HG02623 (cell line): ENCODE measurements around the gene EFNA5.

ENCODE experiments used
- ATAC-seq: cut with Tn5 transposase; IDR thresholded peaks from one replicate; pipeline ENCODE4 v1.9.1; 2021; ENCODE audit warnings: moderate library complexity; ENCODE audit not compliant: unreplicated experiment

The EFNA5 gene

DNA sequence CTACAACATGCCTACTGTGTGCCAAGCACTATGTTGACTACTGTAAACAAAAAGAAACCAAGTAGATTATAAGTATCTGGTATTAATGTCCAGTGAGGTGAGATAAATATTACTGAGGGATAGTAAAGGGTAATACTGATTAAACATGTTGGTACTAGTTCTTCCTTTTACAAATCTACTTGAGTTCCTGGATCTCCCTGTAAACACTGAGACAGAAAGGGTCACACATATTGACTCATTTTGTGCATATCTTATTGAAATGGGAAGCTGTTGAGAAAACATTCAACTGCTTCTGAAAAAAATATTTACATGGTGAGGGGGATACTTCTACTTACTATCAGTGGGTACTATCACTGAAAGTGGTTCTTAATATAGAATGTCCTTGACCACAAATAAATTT lies 24.3 kb downstream of the EFNA5 start:
- no peak for ATAC-seq

DNA sequence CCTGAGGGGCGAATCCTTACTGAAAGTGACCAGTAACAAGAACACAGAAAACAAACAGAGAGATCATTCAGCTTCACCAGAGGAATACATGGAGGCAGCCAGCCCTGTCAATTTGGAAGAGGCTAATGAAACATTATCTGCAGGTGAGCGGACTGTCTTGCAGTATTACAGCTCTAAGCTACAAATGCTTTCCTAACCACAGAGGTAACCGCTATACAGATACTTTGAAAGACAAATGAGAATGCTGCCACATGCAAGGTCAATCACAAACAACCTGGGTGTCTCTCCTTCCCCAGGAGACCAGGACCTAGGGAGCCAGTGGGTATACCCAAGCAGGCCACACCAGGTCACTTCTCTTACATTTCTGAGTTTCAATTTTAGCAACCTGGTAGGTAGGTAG lies 30.2 kb downstream of the EFNA5 start:
- no peak for ATAC-seq

DNA sequence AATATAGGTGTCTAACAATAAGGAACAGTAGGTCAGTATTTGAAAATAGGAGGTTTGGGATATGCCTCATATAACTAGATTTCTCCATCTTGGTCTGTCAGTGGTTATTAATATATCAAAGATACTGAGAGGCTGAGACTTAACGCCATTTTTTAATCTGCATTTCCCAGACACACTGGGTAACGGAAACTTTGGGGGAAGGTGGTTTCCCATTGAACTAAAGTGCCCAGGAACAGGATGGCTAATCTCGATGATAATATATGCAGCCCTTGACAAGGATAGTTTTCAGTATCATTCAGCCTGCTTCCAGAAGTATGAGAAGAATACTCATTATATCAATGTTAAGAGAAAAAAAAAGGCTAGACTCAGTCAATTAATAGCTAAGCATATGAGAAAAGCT lies 30.7 kb downstream of the EFNA5 start:
- ATAC-seq, result no peak

- ATAC-seq, result no peak
Observed at GRCh38 chr5:107636555-107636954, 34.2 kb downstream of the EFNA5 start.

GRCh38 chr5:107636068-107636467 lies 34.7 kb downstream of the EFNA5 start:
- ATAC-seq, result no peak

GRCh38 chr5:107634981-107635848 lies 35.5 kb downstream of the EFNA5 start:
- no peak for ATAC-seq

GRCh38 chr5:107633171-107633901 lies 37.4 kb downstream of the EFNA5 start:
- no peak for ATAC-seq

DNA sequence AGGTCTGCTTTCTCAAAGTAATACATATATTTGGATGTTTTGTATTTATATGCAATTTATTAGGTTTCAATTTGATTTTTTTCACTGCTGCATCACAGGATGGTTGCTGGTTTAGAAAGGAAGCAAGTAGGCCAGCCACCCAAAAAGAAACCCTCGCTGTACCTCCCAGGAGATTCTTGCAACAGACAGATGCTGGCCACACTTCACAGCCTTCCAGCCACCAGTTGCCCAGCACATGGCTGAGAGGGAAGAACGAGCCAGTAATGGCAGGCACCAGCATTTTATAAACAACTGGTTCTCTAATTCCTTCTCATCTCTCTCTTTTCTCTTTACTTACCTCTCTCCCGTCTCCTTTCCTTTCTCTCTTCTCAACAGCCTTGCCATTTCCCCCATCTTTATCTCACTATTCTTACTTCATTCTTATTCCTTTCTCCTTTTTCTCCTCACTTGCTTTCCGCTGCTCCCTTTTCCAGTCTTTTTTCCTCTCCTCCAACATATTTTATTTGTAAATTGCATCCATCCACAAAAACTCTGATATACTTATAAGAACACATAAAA lies 38.9 kb downstream of the EFNA5 start:
- no peak for ATAC-seq

DNA sequence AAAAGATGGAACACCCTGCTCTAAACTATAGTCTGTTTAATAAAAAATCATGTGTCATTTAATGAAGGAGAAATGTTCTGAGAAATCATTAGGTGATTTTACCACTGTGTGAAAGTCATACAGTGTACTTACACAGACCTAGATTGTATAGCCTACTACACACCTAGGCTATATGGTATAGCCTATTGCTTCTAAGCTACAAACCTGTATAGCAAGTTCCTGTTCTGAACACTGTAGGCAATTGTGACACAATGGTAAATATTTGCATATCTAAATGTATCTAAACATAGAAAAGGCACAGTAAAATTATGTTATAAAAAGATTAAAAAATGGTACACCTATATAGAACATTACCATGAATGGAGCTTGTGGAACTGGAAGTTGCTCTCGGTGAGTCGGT lies 40.6 kb downstream of the EFNA5 start:
- no peak for ATAC-seq

DNA sequence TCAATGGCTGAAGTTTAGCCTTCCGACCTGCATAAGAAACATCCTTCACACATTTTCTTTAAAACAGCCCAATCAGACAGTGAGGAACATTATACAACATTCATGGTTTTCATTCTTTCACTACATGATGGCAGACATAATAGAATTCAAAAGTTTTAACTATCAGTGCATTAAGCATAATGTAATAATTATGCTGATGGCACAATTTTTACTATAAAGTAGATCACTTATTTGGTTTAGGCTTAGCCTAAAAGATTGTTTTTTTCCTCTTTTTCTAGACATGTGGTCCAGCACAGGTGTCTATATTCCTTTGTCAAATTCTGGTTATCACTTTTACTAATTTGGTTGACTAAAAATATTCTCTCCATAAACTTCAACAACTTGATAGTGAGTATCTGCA lies 46.5 kb downstream of the EFNA5 start:
- ATAC-seq, result no peak

- ATAC-seq, result no peak
Observed at GRCh38 chr5:107621089-107621488, 49.6 kb downstream of the EFNA5 start.

- ATAC-seq, result no peak
Observed at GRCh38 chr5:107619781-107620180, 51.0 kb downstream of the EFNA5 start.

DNA sequence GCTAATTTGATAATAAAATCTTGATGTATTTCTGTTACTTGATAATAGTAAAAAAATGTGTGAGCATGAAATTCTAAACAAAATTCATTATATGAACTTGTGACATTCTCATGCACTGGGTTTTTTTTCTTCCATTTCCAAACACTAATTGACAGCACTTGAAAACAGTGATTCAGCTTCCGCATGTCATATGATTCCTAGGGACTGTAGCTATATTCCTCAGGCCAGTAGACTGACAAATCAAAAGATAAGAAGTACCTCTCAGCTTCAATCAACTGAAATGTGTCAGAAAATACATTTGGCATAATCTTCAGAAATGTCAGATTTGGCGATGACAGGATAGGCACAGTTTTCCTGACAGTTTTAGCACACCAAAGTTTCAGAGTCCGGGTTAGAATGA lies 52.5 kb downstream of the EFNA5 start:
- ATAC-seq, result no peak

GRCh38 chr5:107617052-107617451 lies 53.7 kb downstream of the EFNA5 start:
- no peak for ATAC-seq

GRCh38 chr5:107616213-107616612 lies 54.5 kb downstream of the EFNA5 start:
- no peak for ATAC-seq

DNA sequence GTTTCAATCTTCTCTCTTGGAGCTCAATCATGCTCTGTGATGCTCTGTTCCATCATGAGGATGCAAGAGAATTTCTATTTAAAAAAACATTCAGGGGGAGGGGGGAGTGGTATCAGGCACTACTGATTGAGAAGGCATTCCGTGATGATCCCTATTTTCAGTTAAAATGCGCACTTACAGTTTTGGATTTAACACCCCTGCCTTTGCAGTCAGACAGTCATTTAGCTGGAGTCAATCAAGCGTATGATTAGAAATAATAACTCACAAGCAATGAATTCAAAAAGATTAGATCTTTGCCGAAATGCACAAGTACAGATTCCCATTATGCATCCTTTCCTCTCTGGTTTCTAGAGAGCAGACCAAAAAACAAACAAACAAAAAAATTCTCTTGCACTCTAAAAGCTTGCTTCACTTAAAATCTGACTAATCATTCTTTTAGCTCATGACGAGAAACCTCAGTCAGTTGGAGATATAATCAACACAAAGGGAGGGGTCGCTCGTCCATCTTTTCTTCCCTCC lies 55.4 kb downstream of the EFNA5 start:
- ATAC-seq, result no peak

- ATAC-seq, result no peak
Observed at GRCh38 chr5:107612541-107612940, 58.2 kb downstream of the EFNA5 start.

DNA sequence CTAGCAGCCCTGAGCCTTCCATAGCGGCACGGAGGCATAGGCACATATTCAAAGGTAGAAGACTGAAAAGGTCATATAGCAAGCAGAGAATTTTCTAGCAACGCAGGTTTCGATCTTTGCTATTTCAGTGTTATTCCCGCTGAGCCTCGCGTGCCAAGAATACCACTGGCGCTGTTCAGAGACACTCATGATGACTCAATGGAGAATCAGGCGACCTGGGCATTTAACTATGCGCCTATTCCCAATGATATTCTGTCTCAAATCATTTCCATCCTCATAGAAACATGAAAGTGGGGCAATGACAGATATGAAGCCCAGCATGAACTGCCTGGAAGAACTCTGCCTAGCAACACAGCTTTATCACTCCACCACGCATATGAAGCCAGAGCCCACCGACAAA lies 59.9 kb downstream of the EFNA5 start:
- ATAC-seq, result no peak

- ATAC-seq, result no peak
Observed at GRCh38 chr5:107607671-107608345, 62.9 kb downstream of the EFNA5 start.

GRCh38 chr5:107607196-107607595 lies 63.5 kb downstream of the EFNA5 start:
- no peak for ATAC-seq

- no peak for ATAC-seq
Observed at GRCh38 chr5:107605596-107606125, 65.1 kb downstream of the EFNA5 start.
